DOHH2 (cell line): ENCODE measurements around the gene TREM1.

Source experiments
- H3F3A ChIP-seq: fragments of 200-600 bp; sonication (generic), shearing (Covaris generic); 2 replicates; pipeline ENCODE4 v1.6.0; 2016; ENCODE audit warnings: antibody characterized with exemption, mild to moderate bottlenecking; ENCODE audit not compliant: control insufficient read depth, insufficient read depth
- H3K27ac ChIP-seq: fragments of 200-600 bp; sonication (generic); 2 replicates; pipeline ENCODE4 v1.5.1; 2014; ENCODE audit warnings: low read depth, mild to moderate bottlenecking, low read length, moderate library complexity
- H3K27me3 ChIP-seq: fragments of 200-600 bp; sonication (generic); 2 replicates; pipeline ENCODE4 v1.6.1; 2014; ENCODE audit warnings: mild to moderate bottlenecking, low read length, mixed read lengths; ENCODE audit not compliant: control insufficient read depth
- H3K36me3 ChIP-seq: fragments of 200-600 bp; sonication (generic); 2 replicates; pipeline ENCODE4 v1.6.1; 2014; ENCODE audit warnings: mild to moderate bottlenecking, low read length, moderate library complexity, mixed read lengths; ENCODE audit not compliant: control insufficient read depth
- H3K4me1 ChIP-seq: fragments of 200-600 bp; sonication (generic); 2 replicates; pipeline ENCODE4 v1.6.1; 2014; ENCODE audit warnings: mild to moderate bottlenecking, low read length, mixed read lengths; ENCODE audit not compliant: control insufficient read depth
- H3K4me2 ChIP-seq: fragments of 200-600 bp; sonication (generic); 2 replicates; pipeline ENCODE4 v1.6.0; 2014; ENCODE audit warnings: mild to moderate bottlenecking, low read length, moderate library complexity
- H3K4me3 ChIP-seq: fragments of 200-600 bp; sonication (generic); 2 replicates; pipeline ENCODE4 v1.5.1; 2014; ENCODE audit warnings: mild to moderate bottlenecking, low read length, mixed read lengths
- H3K79me2 ChIP-seq: fragments of 200-600 bp; sonication (generic); 2 replicates; pipeline ENCODE4 v1.6.1; 2014; ENCODE audit warnings: mild to moderate bottlenecking, low read length, mixed read lengths; ENCODE audit not compliant: control insufficient read depth
- H3K9me2 ChIP-seq: fragments of 200-600 bp; sonication (generic); replicated peaks from 2 replicates; pipeline ENCODE4 v1.6.1; 2014; ENCODE audit warnings: mild to moderate bottlenecking, low read length, mixed read lengths; ENCODE audit not compliant: control insufficient read depth
- H3K9me3 ChIP-seq: fragments of 200-600 bp; sonication (generic); 2 replicates; pipeline ENCODE4 v1.6.1; 2014; ENCODE audit warnings: antibody characterized with exemption, low read length, mixed read lengths; ENCODE audit not compliant: control insufficient read depth, insufficient read depth
- H4K20me1 ChIP-seq: fragments of 200-600 bp; sonication (generic); 2 replicates; pipeline ENCODE4 v1.6.0; 2014; ENCODE audit warnings: low read depth, mild to moderate bottlenecking, antibody characterized with exemption, low read length, moderate library complexity; ENCODE audit not compliant: control insufficient read depth, insufficient read depth
- EZH2phosphoT487 ChIP-seq: fragments of 200-600 bp; sonication (generic); IDR thresholded peaks from 2 replicates; pipeline ENCODE4 v1.6.1; 2017; ENCODE audit warnings: borderline replicate concordance, mild to moderate bottlenecking, antibody characterized with exemption, low read length, moderate library complexity, mixed read lengths
- TF ChIP-seq, protein P1 (sequence below): fragments of 200-600 bp; sonication (generic); IDR thresholded peaks from one replicate; pipeline ENCODE4 v1.5.1; 2014; ENCODE audit warnings: antibody characterized with exemption, mild to moderate bottlenecking, low read depth, low read length; ENCODE audit not compliant: poor library complexity, severe bottlenecking

TREM1 gene

DNA sequence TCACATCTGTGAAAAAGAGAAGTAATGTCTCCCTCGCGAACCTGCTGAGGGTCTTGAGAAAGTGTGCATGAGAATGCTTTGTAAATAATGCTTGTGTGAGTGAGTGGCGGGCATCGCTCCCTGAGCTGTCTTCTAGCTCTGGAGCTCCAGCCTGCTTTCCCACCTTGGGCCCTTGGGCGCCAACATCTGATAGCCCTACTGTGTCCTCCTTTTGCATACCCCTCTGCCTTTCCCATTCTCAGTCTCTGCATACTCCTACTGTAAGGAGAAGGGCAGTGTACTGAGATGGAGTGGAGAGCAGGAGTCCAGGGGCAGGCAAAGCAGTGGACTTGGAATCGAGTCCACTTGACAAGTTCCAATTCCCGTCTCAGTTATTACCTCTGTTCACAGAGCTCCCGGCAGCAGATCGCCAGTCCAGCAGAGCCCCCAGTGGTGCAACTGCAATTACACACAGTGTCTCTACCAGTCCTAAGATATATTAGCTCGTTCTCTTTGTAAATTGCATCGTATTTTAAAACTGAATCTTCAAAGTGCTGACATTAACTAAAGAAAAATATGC, 48.1 kb upstream of the TREM1 start:
- no peaks in the 10 kb centered on the region for H4K20me1 ChIP-seq
- no peaks in the 10 kb centered on the region for H3F3A ChIP-seq
- peaks cover 35% of the 10 kb centered on the region for H3K4me1 ChIP-seq
- H3K4me3 ChIP-seq, result peak overlapping the region; percentile 21
- H3K27ac ChIP-seq, result peak overlapping the region; percentile 47
- TF ChIP-seq, protein P1, sequence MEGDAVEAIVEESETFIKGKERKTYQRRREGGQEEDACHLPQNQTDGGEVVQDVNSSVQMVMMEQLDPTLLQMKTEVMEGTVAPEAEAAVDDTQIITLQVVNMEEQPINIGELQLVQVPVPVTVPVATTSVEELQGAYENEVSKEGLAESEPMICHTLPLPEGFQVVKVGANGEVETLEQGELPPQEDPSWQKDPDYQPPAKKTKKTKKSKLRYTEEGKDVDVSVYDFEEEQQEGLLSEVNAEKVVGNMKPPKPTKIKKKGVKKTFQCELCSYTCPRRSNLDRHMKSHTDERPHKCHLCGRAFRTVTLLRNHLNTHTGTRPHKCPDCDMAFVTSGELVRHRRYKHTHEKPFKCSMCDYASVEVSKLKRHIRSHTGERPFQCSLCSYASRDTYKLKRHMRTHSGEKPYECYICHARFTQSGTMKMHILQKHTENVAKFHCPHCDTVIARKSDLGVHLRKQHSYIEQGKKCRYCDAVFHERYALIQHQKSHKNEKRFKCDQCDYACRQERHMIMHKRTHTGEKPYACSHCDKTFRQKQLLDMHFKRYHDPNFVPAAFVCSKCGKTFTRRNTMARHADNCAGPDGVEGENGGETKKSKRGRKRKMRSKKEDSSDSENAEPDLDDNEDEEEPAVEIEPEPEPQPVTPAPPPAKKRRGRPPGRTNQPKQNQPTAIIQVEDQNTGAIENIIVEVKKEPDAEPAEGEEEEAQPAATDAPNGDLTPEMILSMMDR, result no peak
- TF ChIP-seq EZH2phosphoT487, result no peak
- peak overlapping the region; percentile 51 for H3K4me2 ChIP-seq
- 0 out of 2 replicates have a peak, but pooled peaks cover 4% of the 10 kb centered on the region for H3K27me3 ChIP-seq
- H3K9me3 ChIP-seq, result no peaks in the 10 kb centered on the region
- H3K9me2 ChIP-seq, result no peaks in the 10 kb centered on the region
- H3K79me2 ChIP-seq, result no peaks in the 10 kb centered on the region
- no peaks in the 10 kb centered on the region for H3K36me3 ChIP-seq

DNA sequence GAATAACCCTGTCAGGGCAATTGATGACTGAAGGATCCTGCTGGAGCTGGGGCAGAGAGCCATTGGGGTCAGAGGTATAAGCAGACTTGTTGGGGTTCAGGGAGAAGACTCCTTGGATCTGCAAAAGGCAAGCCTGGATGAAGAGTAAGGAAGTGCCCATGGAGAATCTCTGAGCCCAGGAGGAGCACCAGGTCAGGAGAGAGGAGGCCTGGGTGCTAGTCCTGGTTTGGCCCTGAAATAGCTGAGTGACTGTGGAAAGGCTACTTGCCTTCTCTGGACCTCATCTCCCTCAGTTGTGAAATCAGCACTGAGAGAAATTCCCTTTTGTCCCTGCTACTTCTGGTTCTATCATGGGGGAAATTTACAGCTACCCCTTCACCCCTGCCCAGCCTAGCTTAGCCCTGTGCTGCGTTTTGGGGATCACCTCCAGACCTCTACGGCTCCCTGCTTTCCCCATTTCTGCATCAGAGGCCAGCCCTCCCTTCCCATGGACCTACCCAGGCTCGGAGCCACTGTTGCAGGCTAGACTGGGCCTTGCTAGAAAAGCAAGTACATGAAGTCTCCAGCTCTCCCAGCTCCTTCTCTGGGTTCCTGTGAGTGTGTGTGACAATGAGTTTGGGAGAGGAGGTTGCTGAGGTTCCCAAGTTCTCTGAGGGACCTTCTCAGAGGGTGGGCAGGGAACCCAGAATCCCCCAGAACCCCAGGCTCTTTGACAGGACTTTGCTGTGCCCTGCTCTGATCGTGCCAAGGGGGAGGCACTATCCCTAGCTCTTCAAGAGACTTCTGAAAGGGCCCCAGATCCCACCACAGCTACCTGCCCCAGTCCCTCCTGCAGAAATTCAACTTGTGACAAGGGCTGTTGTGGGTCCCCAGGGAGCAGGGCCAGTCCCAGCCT, 46.6 kb upstream of the TREM1 start:
- Histone ChIP-seq H3K27me3 (peaks cover 4% of the 10 kb centered on the region; the same call in 1 of the 2 replicates), H3K36me3 (no peaks in the 10 kb centered on the region), H3F3A (no peaks in the 10 kb centered on the region), H3K4me2 (peak overlapping the region; percentile 51), H3K4me1 (peaks cover 35% of the 10 kb centered on the region), H3K4me3 (peak overlapping the region; percentile 21), H3K79me2 (no peaks in the 10 kb centered on the region), H3K27ac (peak overlapping the region; percentile 47), H3K9me2 (no peaks in the 10 kb centered on the region), H3K9me3 (no peaks in the 10 kb centered on the region), H4K20me1 (no peaks in the 10 kb centered on the region)
- TF ChIP-seq, protein P1, result no peak

DNA sequence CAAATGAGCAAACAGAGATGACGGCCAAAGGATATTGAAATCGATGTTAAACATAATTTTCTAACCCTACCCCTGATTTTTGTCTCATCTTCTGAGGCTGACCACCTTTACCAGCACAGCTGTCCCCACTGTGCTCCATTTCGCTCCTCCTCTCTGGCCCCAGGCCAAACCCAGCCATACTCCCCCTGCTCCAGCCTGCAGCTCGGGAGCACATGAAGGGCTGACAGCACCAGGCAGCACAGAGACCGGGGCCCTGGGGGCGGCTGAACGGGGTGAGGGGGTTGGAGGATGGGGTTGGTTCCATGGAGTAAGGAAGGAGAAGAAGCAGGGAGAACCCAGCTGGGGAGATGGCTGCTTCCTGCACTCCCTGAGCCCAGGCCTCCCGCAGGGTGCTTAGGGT, 45.8 kb upstream of the TREM1 start:
- H3K36me3 ChIP-seq, result no peaks in the 10 kb centered on the region
- no peaks in the 10 kb centered on the region for H4K20me1 ChIP-seq
- no peaks in the 10 kb centered on the region for H3K79me2 ChIP-seq
- no peaks in the 10 kb centered on the region for H3F3A ChIP-seq
- no peak overlapping the region for H3K4me3 ChIP-seq
- H3K9me3 ChIP-seq, result no peaks in the 10 kb centered on the region
- peaks cover 35% of the 10 kb centered on the region for H3K4me1 ChIP-seq
- H3K9me2 ChIP-seq, result no peaks in the 10 kb centered on the region
- TF ChIP-seq EZH2phosphoT487, result no peak
- TF ChIP-seq, protein P1, result no peak
- no peak overlapping the region for H3K4me2 ChIP-seq
- no peak overlapping the region for H3K27ac ChIP-seq
- peaks cover 9% of the 10 kb centered on the region for H3K27me3 ChIP-seq
